Sigmoid colon (tissue), 7 donors: ENCODE data around the gene AADACL4. TPM values are rescaled to one million over a fixed set of nuclear protein-coding genes. Genes with fewer than 3 reads are reported as not detected.

Experiments used
- DNase-seq: peaks from one replicate; pipeline ENCODE4 v3.0.0-alpha.2; 2019
- H3K27ac ChIP-seq, 4 donors: fragments of 200-600 bp; sonication (generic); one replicate each; pipeline ENCODE4 v1.5.1; 2016 to 2019; ENCODE audit warnings: mild to moderate bottlenecking in 1 of 4
- H3K27me3 ChIP-seq, 3 donors: fragments of 200-600 bp; sonication (generic); one replicate each; pipeline ENCODE4 v1.5.1; 2019; ENCODE audit warnings: mild to moderate bottlenecking in 1 of 3
- H3K36me3 ChIP-seq, 4 donors: fragments of 200-600 bp; sonication (generic); one replicate each; pipeline ENCODE4 v1.5.1; 2016 to 2019
- H3K4me1 ChIP-seq, 4 donors: fragments of 200-600 bp; sonication (generic); one replicate each; pipeline ENCODE4 v1.5.1; 2017 to 2019
- H3K4me3 ChIP-seq, 4 donors: fragments of 200-600 bp; sonication (generic); one replicate each; pipeline ENCODE4 v1.5.1; 2017 to 2019; ENCODE audit warnings: mild to moderate bottlenecking in 2 of 4, moderate library complexity in 1 of 4
- H3K9me3 ChIP-seq, 4 donors: fragments of 200-600 bp in 3 of 4; sonication (generic) in 3 of 4; one replicate each; pipeline versions ENCODE4 v1.5.1 to v1.6.1; 2013 to 2019
- EP300 ChIP-seq, 4 donors: sonication (generic); formaldehyde crosslinking; IDR thresholded peaks; one replicate each; pipeline ENCODE4 v1.6.1; 2017; ENCODE audit warnings: antibody characterized with exemption in 4 of 4
- POLR2A ChIP-seq, 2 donors: fragments of 450-650 bp; IDR thresholded peaks; one replicate each; pipeline ENCODE4 v1.6.1; 2016; ENCODE audit warnings: antibody characterized with exemption in 2 of 2, mild to moderate bottlenecking in 2 of 2, moderate library complexity in 2 of 2
- POLR2AphosphoS5 ChIP-seq, 4 donors: sonication (generic); formaldehyde crosslinking; IDR thresholded peaks; one replicate each; pipeline ENCODE4 v1.6.1; 2017; ENCODE audit warnings: antibody characterized with exemption in 4 of 4
- WGBS, 2 donors: extraction: QIAGEN DNeasy Blood & Tissue Kit; methylation state at CpG; one replicate each; pipeline ENCODE4 v1.1.7; 2013; 5-methylcytosine and 5-hydroxymethylcytosine counted together
- intact Hi-C: fragments of 100-400 bp; cut with DNase I; formaldehyde crosslinking; loops from one replicate; pipeline ENCODE4 v1.15.1; 2023
- polyA plus RNA-seq, 3 donors: library from polyadenylated mRNA; stranded (reverse); fragments of 200-250 nt; gene quantifications; one replicate each; pipeline ENCODE4 v1.2.3, GENCODE V29; 2013
- total RNA-seq, 4 donors: library from RNA; depleted of rRNA; stranded (reverse); fragments of >200 nt; gene quantifications; one replicate each; pipeline ENCODE4 v1.1.0, GENCODE V29; 2016
- TF ChIP-seq, protein P1 (sequence below), 4 experiments: fragments of 450-650 bp in 3 of 4; fragments of 200-600 bp in 1 of 4; IDR thresholded peaks; one replicate each; pipeline ENCODE4 v1.5.1; 2016 to 2019; ENCODE audit warnings: antibody characterized with exemption in 4 of 4, mild to moderate bottlenecking in 3 of 4, moderate library complexity in 2 of 4
- donor health status: healthy with polysubstance abuse.
- donor health status: Bipolar disorder and iron deficiency.
- donor health status: healthy.

The AADACL4 gene
- total and polyA plus RNA-seq, 7 donors = 0.04 TPM; not detected in 6

DNA sequence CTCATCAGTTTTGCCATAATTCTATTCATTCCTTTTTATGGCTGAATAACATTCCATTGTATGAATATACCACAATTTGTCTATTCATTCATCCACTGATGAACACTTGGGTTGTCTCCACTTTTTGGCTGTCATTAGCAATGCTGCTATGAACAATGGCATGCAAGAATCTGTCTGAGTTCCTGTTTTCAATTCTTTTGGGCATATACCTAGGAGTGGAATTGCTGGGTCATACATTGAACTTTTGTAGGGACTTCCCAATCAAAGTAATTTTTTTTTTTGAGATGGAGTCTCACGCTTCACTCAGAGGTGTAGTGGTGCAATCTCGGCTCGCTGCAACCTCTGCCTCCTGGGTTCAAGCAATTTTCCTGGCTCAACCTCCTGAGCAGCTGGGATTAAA lies 34.9 kb downstream of the AADACL4 start:
- Histone ChIP-seq H3K9me3 (peaks cover 0 to 2% (median 0%) of the 10 kb centered on the region in 4 donors), H3K4me3 (no peak overlapping the region), H3K36me3 (no peaks in the 10 kb centered on the region), H3K27ac (no peak overlapping the region), H3K4me1 (no peaks in the 10 kb centered on the region), H3K27me3 (no peaks in the 10 kb centered on the region)
- TF ChIP-seq EP300 (IDR thresholded peaks at IDR 0.05) (no peak), POLR2A (IDR thresholded peaks at IDR 0.05) (no peak), POLR2AphosphoS5 (IDR thresholded peaks at IDR 0.05) (no peak)
- TF ChIP-seq, protein P1, sequence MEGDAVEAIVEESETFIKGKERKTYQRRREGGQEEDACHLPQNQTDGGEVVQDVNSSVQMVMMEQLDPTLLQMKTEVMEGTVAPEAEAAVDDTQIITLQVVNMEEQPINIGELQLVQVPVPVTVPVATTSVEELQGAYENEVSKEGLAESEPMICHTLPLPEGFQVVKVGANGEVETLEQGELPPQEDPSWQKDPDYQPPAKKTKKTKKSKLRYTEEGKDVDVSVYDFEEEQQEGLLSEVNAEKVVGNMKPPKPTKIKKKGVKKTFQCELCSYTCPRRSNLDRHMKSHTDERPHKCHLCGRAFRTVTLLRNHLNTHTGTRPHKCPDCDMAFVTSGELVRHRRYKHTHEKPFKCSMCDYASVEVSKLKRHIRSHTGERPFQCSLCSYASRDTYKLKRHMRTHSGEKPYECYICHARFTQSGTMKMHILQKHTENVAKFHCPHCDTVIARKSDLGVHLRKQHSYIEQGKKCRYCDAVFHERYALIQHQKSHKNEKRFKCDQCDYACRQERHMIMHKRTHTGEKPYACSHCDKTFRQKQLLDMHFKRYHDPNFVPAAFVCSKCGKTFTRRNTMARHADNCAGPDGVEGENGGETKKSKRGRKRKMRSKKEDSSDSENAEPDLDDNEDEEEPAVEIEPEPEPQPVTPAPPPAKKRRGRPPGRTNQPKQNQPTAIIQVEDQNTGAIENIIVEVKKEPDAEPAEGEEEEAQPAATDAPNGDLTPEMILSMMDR (IDR thresholded peaks at IDR 0.05) = no peak
- intact Hi-C loops = no loop called here
- WGBS, 2 donors = 92 to 96% methylated on average over 3 of the region's 3 CpGs
- DNase-seq = no peak

- no peak overlapping the region for H3K4me3 ChIP-seq
- H3K9me3 ChIP-seq = no peaks in the 10 kb centered on the region
- no peak overlapping the region for H3K27ac ChIP-seq
- intact Hi-C loops = no loop called here
- no peaks in the 10 kb centered on the region for H3K4me1 ChIP-seq
- TF ChIP-seq POLR2A (IDR thresholded peaks at IDR 0.05) (no peak), POLR2AphosphoS5 (IDR thresholded peaks at IDR 0.05) (no peak), EP300 (IDR thresholded peaks at IDR 0.05) (no peak)
- TF ChIP-seq, protein P1 (IDR thresholded peaks at IDR 0.05) = no peak
- 12 to 59% methylated on average over 2 of the region's 2 CpGs for WGBS, 2 donors
- H3K36me3 ChIP-seq = no peaks in the 10 kb centered on the region
- no peak for DNase-seq
- no peaks in the 10 kb centered on the region for H3K27me3 ChIP-seq
Measured at GRCh38 chr1:12690156-12690555, 46.3 kb downstream of the AADACL4 start.

GRCh38 chr1:12692967-12693782 lies 49.3 kb downstream of the AADACL4 start:
- Histone ChIP-seq H3K9me3 (no peaks in the 10 kb centered on the region), H3K27ac (no peak overlapping the region), H3K4me3 (no peak overlapping the region), H3K4me1 (no peaks in the 10 kb centered on the region), H3K36me3 (no peaks in the 10 kb centered on the region), H3K27me3 (no peaks in the 10 kb centered on the region)
- no peak for DNase-seq
- intact Hi-C loops = no loop called here
- WGBS, 2 donors = 76 to 86% methylated on average over 10 of the region's 10 CpGs
- TF ChIP-seq EP300 (IDR thresholded peaks at IDR 0.05) = no peak
- TF ChIP-seq, protein P1 (IDR thresholded peaks at IDR 0.05) = no peak
- no peak for TF ChIP-seq POLR2AphosphoS5 (IDR thresholded peaks at IDR 0.05)
- TF ChIP-seq POLR2A (IDR thresholded peaks at IDR 0.05) = no peak

- TF ChIP-seq POLR2AphosphoS5 (IDR thresholded peaks at IDR 0.05) (no peak), EP300 (IDR thresholded peaks at IDR 0.05) (no peak), POLR2A (IDR thresholded peaks at IDR 0.05) (no peak)
- TF ChIP-seq, protein P1 (IDR thresholded peaks at IDR 0.05) = no peak
- no peaks in the 10 kb centered on the region for H3K4me1 ChIP-seq
- peaks cover 0 to 7% (median 0%) of the 10 kb centered on the region in 4 donors for H3K9me3 ChIP-seq
- intact Hi-C loops = no loop called here
- no peak overlapping the region for H3K27ac ChIP-seq
- H3K4me3 ChIP-seq = no peak overlapping the region
- H3K27me3 ChIP-seq = no peaks in the 10 kb centered on the region
- 93 to 94% methylated on average over 3 of the region's 3 CpGs for WGBS, 2 donors
- DNase-seq = no peak
- no peaks in the 10 kb centered on the region for H3K36me3 ChIP-seq
Measured at GRCh38 chr1:12696658-12697057, 52.8 kb downstream of the AADACL4 start.
